Body of pancreas (tissue), 4 donors: Measurements from ENCODE around the gene ART3. TPM values are rescaled to one million over a fixed set of nuclear protein-coding genes. Genes with fewer than 3 reads are reported as not detected.

Experiments
- ATAC-seq: fragments of 150-250 bp; one replicate; pipeline ENCODE4 v1.9.1; 2016
- DNase-seq, 4 donors: peaks; one replicate each; pipeline ENCODE4 v3.0.0-alpha.2; 2019
- H3K27ac ChIP-seq, 4 donors: fragments of 200-600 bp; sonication (generic); 1 replicate in 3 of 4; 2 replicates in 1 of 4; pipeline versions ENCODE4 v1.5.1 to v1.6.1; 2016 to 2019; ENCODE audit warnings: mild to moderate bottlenecking in 1 of 4, mixed read lengths in 1 of 4, moderate library complexity in 1 of 4
- H3K27me3 ChIP-seq, 2 donors: fragments of 200-600 bp; sonication (generic); one replicate each; pipeline ENCODE4 v1.6.0; 2016; ENCODE audit warnings: mild to moderate bottlenecking in 1 of 2
- H3K36me3 ChIP-seq, 2 donors: fragments of 200-600 bp; sonication (generic); replicated peaks in 1 of 2; 2 replicates each; pipeline ENCODE4 v1.5.1; 2016; ENCODE audit warnings: low read depth in 2 of 2; ENCODE audit not compliant: insufficient read depth in 1 of 2
- H3K4me1 ChIP-seq: fragments of 200-600 bp; sonication (generic); one replicate; pipeline ENCODE4 v1.6.0; 2016
- H3K4me3 ChIP-seq, 2 donors: fragments of 200-600 bp; sonication (generic); 1 replicate in 1 of 2; 2 replicates in 1 of 2; pipeline ENCODE4 v1.5.1; 2016 to 2019
- H3K9me3 ChIP-seq, 3 donors: fragments of 200-600 bp; sonication (generic); 1 replicate in 2 of 3; 2 replicates in 1 of 3; pipeline ENCODE4 v1.5.1; 2016
- CTCF ChIP-seq, 7 experiments: fragments of 450-650 bp in 4 of 7; fragments of 200-600 bp in 3 of 7; sonication (generic) in 3 of 7; IDR thresholded peaks; one replicate each; pipeline ENCODE4 v1.5.1; 2016 to 2019; ENCODE audit warnings: antibody characterized with exemption in 7 of 7
- POLR2A ChIP-seq, 3 donors: fragments of 450-650 bp; IDR thresholded peaks; one replicate each; pipeline ENCODE4 v1.6.1; 2016; ENCODE audit warnings: antibody characterized with exemption in 3 of 3, mild to moderate bottlenecking in 2 of 3
- WGBS, 2 donors: methylation state at CpG; one replicate each; pipeline ENCODE4 v1.1.5; 2017; 5-methylcytosine and 5-hydroxymethylcytosine counted together
- intact Hi-C: fragments of 100-400 bp; cut with DNase I; formaldehyde crosslinking; loops from one replicate; pipeline ENCODE4 v1.15.1; 2023
- total RNA-seq, 2 donors: library from RNA; depleted of rRNA; stranded (reverse); fragments of >200 nt; gene quantifications; one replicate each; pipeline ENCODE4 v1.1.0, GENCODE V29; 2016

The ART3 gene
- total RNA-seq, 2 donors from 2014 or later: 6.5 to 6.9 TPM

- H3K4me1 ChIP-seq: peaks cover 4% of the 10 kb centered on the region
- H3K9me3 ChIP-seq: no peaks in the 10 kb centered on the region
- intact Hi-C loops: no loop called here
- peak in 1 of 4 donors; percentile 12 for DNase-seq
- ATAC-seq: peak; percentile 86
- H3K27me3 ChIP-seq: no peaks in the 10 kb centered on the region
- no peak overlapping the region for H3K4me3 ChIP-seq
- H3K36me3 ChIP-seq: no peaks in the 10 kb centered on the region
- peak overlapping the region in 2 of 4 donors; percentile 31 to 37 for H3K27ac ChIP-seq
- WGBS, 2 donors: 21 to 35% methylated on average over 4 of the region's 4 CpGs
- TF ChIP-seq POLR2A (IDR thresholded peaks at IDR 0.05) (no peak), CTCF (IDR thresholded peaks at IDR 0.05) (no peak)
These were observed 20.8 kb upstream of the ART3 start for GRCh38 chr4:76053730-76054129.

- peak overlapping the region in 3 of 4 donors; percentile 24 to 69 (median 62) for H3K27ac ChIP-seq
- no peak for TF ChIP-seq CTCF (IDR thresholded peaks at IDR 0.05)
- TF ChIP-seq POLR2A (IDR thresholded peaks at IDR 0.05): no peak
- WGBS, 2 donors: 61 to 83% methylated on average over 2 of the region's 2 CpGs
- peaks cover 16% of the 10 kb centered on the region for H3K4me1 ChIP-seq
- intact Hi-C loops: no loop called here
- H3K36me3 ChIP-seq: no peaks in the 10 kb centered on the region
- H3K4me3 ChIP-seq: no peak overlapping the region
- H3K27me3 ChIP-seq: no peaks in the 10 kb centered on the region
- no peak for DNase-seq
- ATAC-seq: peak; percentile 38
- no peaks in the 10 kb centered on the region for H3K9me3 ChIP-seq
These were observed 19.5 kb upstream of the ART3 start for GRCh38 chr4:76055016-76055415.

GRCh38 chr4:76055421-76055820 lies 19.1 kb upstream of the ART3 start:
- H3K27ac ChIP-seq: peak overlapping the region in 3 of 4 donors; percentile 24 to 69 (median 62)
- no peak for TF ChIP-seq CTCF (IDR thresholded peaks at IDR 0.05)
- no peak for TF ChIP-seq POLR2A (IDR thresholded peaks at IDR 0.05)

GRCh38 chr4:76058302-76058701 lies 16.2 kb upstream of the ART3 start:
- ATAC-seq (no peak), DNase-seq (no peak)
- Histone ChIP-seq H3K4me3 (no peak overlapping the region), H3K9me3 (no peaks in the 10 kb centered on the region), H3K27ac (peak overlapping the region in 1 of 4 donors; percentile 3), H3K4me1 (peaks cover 28% of the 10 kb centered on the region), H3K27me3 (no peaks in the 10 kb centered on the region), H3K36me3 (no peaks in the 10 kb centered on the region)
- intact Hi-C loops: no loop called here
- no peak for TF ChIP-seq POLR2A (IDR thresholded peaks at IDR 0.05)
- no peak for TF ChIP-seq CTCF (IDR thresholded peaks at IDR 0.05)

More at GRCh38 chr4:76055421-76055820, 19.1 kb upstream of the ART3 start:
- Histone ChIP-seq H3K4me1 (peaks cover 20% of the 10 kb centered on the region), H3K9me3 (no peaks in the 10 kb centered on the region), H3K27me3 (no peaks in the 10 kb centered on the region), H3K4me3 (no peak overlapping the region), H3K36me3 (no peaks in the 10 kb centered on the region)
- intact Hi-C loops: no loop called here
- 88 to 96% methylated on average over 2 of the region's 2 CpGs for WGBS, 2 donors
- no peak for DNase-seq
- ATAC-seq: no peak

- H3K9me3 ChIP-seq: no peaks in the 10 kb centered on the region
- no peak for ATAC-seq
- peak in 2 of 4 donors; percentile 64 for DNase-seq
- H3K27me3 ChIP-seq: no peaks in the 10 kb centered on the region
- peak overlapping the region in 1 of 4 donors; percentile 35 for H3K27ac ChIP-seq
- peaks cover 28% of the 10 kb centered on the region for H3K4me1 ChIP-seq
- H3K36me3 ChIP-seq: no peaks in the 10 kb centered on the region
- TF ChIP-seq POLR2A (IDR thresholded peaks at IDR 0.05) (no peak), CTCF (IDR thresholded peaks at IDR 0.05) (no peak)
- intact Hi-C loops: no loop called here
- 28 to 40% methylated on average over 3 of the region's 3 CpGs for WGBS, 2 donors
- H3K4me3 ChIP-seq: no peak overlapping the region
These were observed 15.6 kb upstream of the ART3 start for GRCh38 chr4:76058888-76059426.
